Measurements from ENCODE around the gene TMEM115.
A peak's percentile ranks its signal among the peaks of the same experiment; 100 is the strongest.

TMEM115 gene

DNA sequence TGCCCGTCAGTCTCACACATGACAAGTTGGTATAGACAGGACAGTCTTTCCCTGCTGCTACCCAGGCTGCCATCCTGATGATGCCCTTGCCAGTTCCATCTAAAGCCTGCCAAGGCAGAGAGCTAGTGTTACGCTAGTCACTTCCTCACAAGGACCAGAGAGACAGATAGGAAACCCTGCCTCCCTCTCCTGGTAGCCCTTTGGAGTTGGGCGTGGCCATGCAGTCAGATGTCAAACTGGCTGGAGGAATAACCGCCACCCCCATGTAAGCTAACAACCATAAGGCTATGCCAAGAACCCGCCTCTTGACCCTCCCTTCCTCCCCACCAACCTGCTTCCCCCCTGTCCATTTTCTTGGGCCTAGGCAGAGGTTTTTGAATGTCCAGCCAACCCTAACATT, 2.8 kb downstream of the TMEM115 start:
- ChIA-PET CTCF (interaction anchor here (0.8 to 16.7 kb wide), 4 partner anchors 9 to 259 kb away, joined by 4 to 473 read pairs (median 14); partner anchors contain the start of gene ZMYND10), POLR2A (interaction anchor here (1.0 to 1.4 kb wide), 3 partner anchors 16 to 213 kb away, joined by 3 to 4 read pairs (median 3); partner anchors contain the start of genes HEMK1 and RASSF1)
- peak overlapping the region; percentile 99 for H3K4me3 ChIP-seq (ENCODE audit: low read depth, low read length)
- DNase-seq (ENCODE audit: low read depth, low spot score), result no peak
- TF ChIP-seq, protein P1, sequence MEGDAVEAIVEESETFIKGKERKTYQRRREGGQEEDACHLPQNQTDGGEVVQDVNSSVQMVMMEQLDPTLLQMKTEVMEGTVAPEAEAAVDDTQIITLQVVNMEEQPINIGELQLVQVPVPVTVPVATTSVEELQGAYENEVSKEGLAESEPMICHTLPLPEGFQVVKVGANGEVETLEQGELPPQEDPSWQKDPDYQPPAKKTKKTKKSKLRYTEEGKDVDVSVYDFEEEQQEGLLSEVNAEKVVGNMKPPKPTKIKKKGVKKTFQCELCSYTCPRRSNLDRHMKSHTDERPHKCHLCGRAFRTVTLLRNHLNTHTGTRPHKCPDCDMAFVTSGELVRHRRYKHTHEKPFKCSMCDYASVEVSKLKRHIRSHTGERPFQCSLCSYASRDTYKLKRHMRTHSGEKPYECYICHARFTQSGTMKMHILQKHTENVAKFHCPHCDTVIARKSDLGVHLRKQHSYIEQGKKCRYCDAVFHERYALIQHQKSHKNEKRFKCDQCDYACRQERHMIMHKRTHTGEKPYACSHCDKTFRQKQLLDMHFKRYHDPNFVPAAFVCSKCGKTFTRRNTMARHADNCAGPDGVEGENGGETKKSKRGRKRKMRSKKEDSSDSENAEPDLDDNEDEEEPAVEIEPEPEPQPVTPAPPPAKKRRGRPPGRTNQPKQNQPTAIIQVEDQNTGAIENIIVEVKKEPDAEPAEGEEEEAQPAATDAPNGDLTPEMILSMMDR (IDR thresholded peaks at IDR 0.05; ENCODE audit: insufficient read depth, low read length, missing control alignments), result no peak

DNA sequence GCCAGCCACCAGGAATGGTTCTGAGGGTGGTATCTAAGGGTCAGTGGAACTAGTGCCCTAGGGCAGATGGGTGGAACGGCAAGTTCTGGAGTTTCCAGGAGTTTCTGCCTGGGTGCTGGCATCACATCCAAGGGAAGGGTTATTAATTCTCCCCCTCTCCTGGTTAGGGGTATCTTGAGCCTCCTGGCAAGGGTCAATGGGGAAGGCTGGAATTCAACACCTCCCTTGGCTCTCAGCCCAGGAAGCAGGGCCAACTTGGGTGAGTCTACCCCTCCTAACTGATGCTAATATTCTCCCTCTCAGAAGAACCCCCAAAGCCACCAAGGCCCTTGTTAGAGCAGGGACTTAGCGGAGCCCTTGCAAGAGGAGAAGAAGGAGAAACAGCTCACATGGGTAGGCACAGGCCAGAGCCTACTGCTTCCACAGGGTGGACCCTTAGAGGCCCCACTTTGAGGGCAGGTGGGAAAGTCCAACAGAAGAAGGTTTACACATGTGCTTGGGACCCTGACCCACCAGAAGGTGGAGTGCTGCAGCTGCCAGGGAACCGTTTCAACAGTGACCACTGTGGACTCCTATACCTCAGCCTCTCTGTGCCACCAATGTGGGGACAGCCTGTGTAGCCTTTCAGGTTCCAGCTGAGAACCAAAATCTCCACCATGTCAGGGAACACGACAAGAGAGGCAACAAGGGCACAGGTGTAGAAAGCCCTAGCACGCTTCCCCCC, 3.3 kb downstream of the TMEM115 start:
- POLR2A ChIA-PET, result no interaction called here
- peak overlapping the region; percentile 99 for H3K4me3 ChIP-seq (ENCODE audit: low read depth, low read length)

DNA sequence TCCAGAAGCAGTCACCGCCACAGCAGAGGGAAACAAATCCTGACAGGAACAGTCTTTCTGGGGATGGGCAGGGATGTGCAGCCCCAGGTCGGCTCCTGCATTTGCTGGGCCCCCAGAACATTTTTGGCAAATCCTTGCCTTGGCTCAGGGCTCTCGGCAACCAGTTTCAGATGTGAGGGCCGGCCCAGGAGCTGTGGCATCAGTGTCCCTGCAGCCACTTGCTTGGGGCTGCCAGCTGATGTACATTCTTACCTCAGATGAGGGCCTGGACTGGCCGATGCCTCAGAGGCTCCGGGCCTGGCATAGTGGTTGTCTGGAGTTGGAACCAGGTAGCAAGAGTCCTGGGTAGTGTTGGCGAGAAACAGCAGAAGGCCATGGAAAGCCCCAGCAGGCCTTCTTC, 4.5 kb downstream of the TMEM115 start:
- no peak overlapping the region for H3K4me3 ChIP-seq (ENCODE audit: low read depth, low read length)
- DNase-seq (ENCODE audit: low read depth, low spot score), result no peak
- ChIA-PET POLR2A (no interaction called here), CTCF (interaction anchor here (2.6 to 16.7 kb wide), 3 partner anchors 11 to 261 kb away, joined by 12 to 473 read pairs (median 16); partner anchors contain the start of gene ZMYND10)
- TF ChIP-seq, protein P1 (IDR thresholded peaks at IDR 0.05; ENCODE audit: insufficient read depth, low read length, missing control alignments), result no peak

More for the DNA sequence above, 3.3 kb downstream of the TMEM115 start:
- TF ChIP-seq, protein P1 (IDR thresholded peaks at IDR 0.05; ENCODE audit: insufficient read depth, low read length, missing control alignments), result no peak
- DNase-seq (ENCODE audit: low read depth, low spot score), result no peak
- CTCF ChIA-PET, result interaction anchor here (0.8 to 16.7 kb wide), 4 partner anchors 8 to 259 kb away, joined by 4 to 473 read pairs (median 14); partner anchors contain the start of gene ZMYND10

DNA sequence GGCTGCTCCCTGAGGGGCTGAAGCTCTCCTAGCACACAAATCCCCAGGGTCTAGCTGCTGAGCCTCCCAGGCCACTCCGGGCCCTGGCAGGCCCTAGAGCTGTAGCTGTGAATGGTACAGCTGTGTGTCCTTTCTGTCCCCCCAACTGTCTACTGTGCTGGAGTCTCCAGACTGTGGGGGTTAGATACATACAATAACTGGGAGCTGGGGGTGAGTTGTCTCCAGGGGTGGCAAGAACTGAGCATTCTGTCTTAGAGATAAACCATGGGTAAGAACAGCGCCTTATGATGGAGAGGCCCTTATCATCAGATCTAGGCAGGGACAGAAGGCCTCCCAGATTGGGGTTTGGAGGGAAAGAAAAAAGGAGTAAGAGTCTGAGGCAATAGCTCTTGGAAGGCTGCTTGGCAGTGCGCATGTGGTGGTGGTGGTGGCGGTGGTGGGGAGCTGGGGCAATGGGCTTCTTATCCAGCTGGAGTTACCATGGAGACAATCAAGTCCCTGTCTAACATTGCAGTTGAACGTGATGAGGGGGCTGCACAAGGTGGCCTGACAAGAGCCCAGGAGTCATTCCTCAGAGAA, 5.0 kb downstream of the TMEM115 start:
- no peak overlapping the region for H3K4me3 ChIP-seq (ENCODE audit: low read depth, low read length)
- DNase-seq (ENCODE audit: low read depth, low spot score), result no peak
- ChIA-PET POLR2A (interaction anchor here (0.6 to 1.0 kb wide), 4 partner anchors 9 to 1922 kb away, joined by 3 to 4 read pairs (median 4); partner anchors contain the start of gene ZMYND10), CTCF (interaction anchor here (1.3 to 16.7 kb wide), 3 partner anchors 10 to 191 kb away, joined by 4 to 473 read pairs (median 16); partner anchors contain the start of gene ZMYND10)
- TF ChIP-seq, protein P1 (IDR thresholded peaks at IDR 0.05; ENCODE audit: insufficient read depth, low read length, missing control alignments), result no peak

DNA sequence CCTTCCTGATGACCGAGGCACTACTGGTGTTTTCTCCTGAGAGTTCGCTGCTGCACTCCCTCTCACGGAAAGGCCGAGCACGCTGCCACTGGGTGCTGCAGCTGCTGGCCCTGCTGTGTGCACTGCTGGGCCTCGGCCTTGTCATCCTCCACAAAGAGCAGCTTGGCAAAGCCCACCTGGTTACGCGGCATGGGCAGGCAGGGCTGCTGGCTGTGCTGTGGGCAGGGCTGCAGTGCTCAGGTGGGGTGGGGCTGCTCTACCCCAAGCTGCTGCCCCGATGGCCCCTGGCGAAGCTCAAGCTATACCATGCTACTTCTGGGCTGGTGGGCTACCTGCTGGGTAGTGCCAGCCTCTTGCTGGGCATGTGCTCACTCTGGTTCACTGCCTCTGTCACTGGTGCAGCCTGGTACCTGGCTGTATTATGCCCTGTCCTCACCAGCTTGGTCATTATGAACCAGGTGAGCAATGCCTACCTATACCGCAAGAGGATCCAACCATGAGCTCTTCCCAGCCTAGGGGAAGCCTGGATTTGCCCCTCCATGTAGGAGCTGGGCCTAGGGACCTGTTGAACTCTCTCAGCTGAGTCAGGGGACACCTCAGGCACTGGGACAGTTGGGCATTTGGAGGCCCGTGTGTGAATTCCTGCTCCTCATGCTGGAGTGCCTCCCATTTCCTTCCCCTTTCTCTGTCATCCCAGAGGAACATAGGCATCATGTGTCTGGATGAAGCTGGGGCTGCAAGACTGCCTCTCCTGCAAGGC, 5.9 kb downstream of the TMEM115 start:
- ChIA-PET CTCF (interaction anchor here (0.7 to 16.7 kb wide), 7 partner anchors 10 to 258 kb away, joined by 3 to 473 read pairs (median 4); partner anchors contain the start of genes CISH, RASSF1 and ZMYND10), POLR2A (interaction anchor here (0.6 to 1.0 kb wide), 3 partner anchors 8 to 218 kb away, joined by 3 to 4 read pairs (median 3); partner anchors contain the start of gene ZMYND10)
- TF ChIP-seq, protein P1 (IDR thresholded peaks at IDR 0.05; ENCODE audit: insufficient read depth, low read length, missing control alignments), result no peak
- no peak overlapping the region for H3K4me3 ChIP-seq (ENCODE audit: low read depth, low read length)
- DNase-seq (ENCODE audit: low read depth, low spot score), result no peak

All from AG04449 (cell line).